Small intestine (tissue), 7 donors: ENCODE measurements around the gene IFT122. TPM values are rescaled to one million over a fixed set of nuclear protein-coding genes. Genes with fewer than 3 reads are reported as not detected.
"Not testable (repeated sequence)": the region's sequence is repeated elsewhere in the genome, so short reads cannot be mapped to it uniquely, and the experiment has no call there.

Experiments used
- DNase-seq, 2 donors: peaks; one replicate each; pipeline versions ENCODE4 v3.0.0 to v3.0.0-alpha.2; 2013
- FAIRE-seq: peaks from 2 replicates; lab custom pipeline; 2012; peaks lifted over from hg19 to GRCh38; lab: Jason Lieb, UNC
- H3K27ac ChIP-seq, 3 donors: one replicate each; pipeline ENCODE4 v1.5.1; 2013; ENCODE audit warnings: low read length in 2 of 3, mild to moderate bottlenecking in 2 of 3, control low read depth in 1 of 3, inconsistent platforms in 1 of 3, low read depth in 1 of 3, moderate library complexity in 1 of 3
- H3K27me3 ChIP-seq, 3 donors: one replicate each; pipeline ENCODE4 v1.6.1; 2013; ENCODE audit warnings: low read length in 3 of 3, inconsistent platforms in 1 of 3; ENCODE audit not compliant: control insufficient read depth in 3 of 3, insufficient read depth in 3 of 3
- H3K36me3 ChIP-seq, 3 donors: one replicate each; pipeline ENCODE4 v1.6.1; 2013; ENCODE audit warnings: low read length in 3 of 3, inconsistent platforms in 1 of 3, low read depth in 1 of 3, mild to moderate bottlenecking in 1 of 3, moderate library complexity in 1 of 3; ENCODE audit not compliant: control insufficient read depth in 3 of 3, insufficient read depth in 2 of 3
- H3K4me1 ChIP-seq, 3 donors: one replicate each; pipeline ENCODE4 v1.6.1; 2013; ENCODE audit warnings: low read length in 2 of 3, inconsistent platforms in 1 of 3, low read depth in 1 of 3, mild to moderate bottlenecking in 1 of 3, moderate library complexity in 1 of 3; ENCODE audit not compliant: control insufficient read depth in 3 of 3, insufficient read depth in 2 of 3
- H3K4me3 ChIP-seq, 3 donors: one replicate each; pipeline ENCODE4 v1.5.1; 2013; ENCODE audit warnings: low read length in 3 of 3, control low read depth in 1 of 3, inconsistent platforms in 1 of 3, low read depth in 1 of 3, mild to moderate bottlenecking in 1 of 3, moderate library complexity in 1 of 3
- H3K9me3 ChIP-seq, 2 donors: one replicate each; pipeline ENCODE4 v1.6.1; 2013; ENCODE audit warnings: low read depth in 1 of 2, low read length in 1 of 2; ENCODE audit not compliant: control insufficient read depth in 2 of 2, insufficient read depth in 1 of 2
- WGBS, 3 donors: extraction: QIAGEN DNeasy Blood & Tissue Kit; methylation state at CpG; one replicate each; pipeline ENCODE4 v1.1.7; 2013; 5-methylcytosine and 5-hydroxymethylcytosine counted together
- polyA plus RNA-seq, 4 donors: library from polyadenylated mRNA; stranded (reverse) in 3 of 4; unstranded in 1 of 4; fragments of 200-250 nt in 3 of 4; fragments of 120-200 nt in 1 of 4; gene quantifications; one replicate each; pipeline versions ENCODE4 v1.2.1 to v1.2.3, GENCODE V29; 2013
- donor health status: healthy with polysubstance abuse.
- donor health status: control.
- donor health status: control.
- donor health status: Bipolar disorder and iron deficiency.
- donor health status: healthy.

The IFT122 gene
- polyA plus RNA-seq, 4 donors, result 5.1 to 31.9 (median 9.1) TPM

DNA sequence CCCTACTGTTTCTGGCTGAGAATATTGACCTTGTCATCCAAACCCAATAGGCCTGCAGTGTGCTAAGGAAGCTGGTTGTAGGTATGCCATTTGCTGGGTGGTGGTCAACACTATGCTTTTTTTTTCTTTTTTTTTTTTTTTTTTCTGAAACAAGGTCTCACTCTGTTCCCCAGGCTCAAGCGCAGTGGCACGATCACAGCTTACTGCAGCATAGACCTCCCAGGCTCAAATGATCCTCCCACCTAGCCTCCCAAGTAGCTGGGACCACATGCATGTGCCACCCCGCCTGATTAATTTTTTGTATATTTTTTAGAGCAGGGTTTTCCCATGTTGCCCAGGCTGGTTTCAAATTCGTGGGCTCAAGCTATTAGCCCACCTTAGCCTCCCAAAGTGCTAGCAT, 52.7 kb downstream of the IFT122 start:
- no peak for DNase-seq
- Histone ChIP-seq H3K4me3 (no peak overlapping the region), H3K9me3 (no peaks in the 10 kb centered on the region), H3K4me1 (peaks cover 0 to 5% (median 4%) of the 10 kb centered on the region in 3 donors), H3K36me3 (peaks cover 0 to 59% (median 2%) of the 10 kb centered on the region in 3 donors), H3K27me3 (no peaks in the 10 kb centered on the region), H3K27ac (no peak overlapping the region)
- WGBS, 3 donors, result 89 to 93% (median 92%) methylated on average over 4 of the region's 4 CpGs
- no peak for FAIRE-seq

GRCh38 chr3:129493206-129493605, 53.2 kb downstream of the IFT122 start:
- H3K27me3 ChIP-seq, result no peaks in the 10 kb centered on the region
- no peak for FAIRE-seq
- H3K4me1 ChIP-seq, result peaks cover 0 to 5% (median 4%) of the 10 kb centered on the region in 3 donors
- DNase-seq, result no peak
- no peaks in the 10 kb centered on the region for H3K9me3 ChIP-seq
- 87 to 93% (median 92%) methylated on average over 4 of the region's 4 CpGs for WGBS, 3 donors
- no peak overlapping the region for H3K4me3 ChIP-seq
- H3K36me3 ChIP-seq, result peaks cover 0 to 60% (median 2%) of the 10 kb centered on the region in 3 donors
- H3K27ac ChIP-seq, result no peak overlapping the region

DNA sequence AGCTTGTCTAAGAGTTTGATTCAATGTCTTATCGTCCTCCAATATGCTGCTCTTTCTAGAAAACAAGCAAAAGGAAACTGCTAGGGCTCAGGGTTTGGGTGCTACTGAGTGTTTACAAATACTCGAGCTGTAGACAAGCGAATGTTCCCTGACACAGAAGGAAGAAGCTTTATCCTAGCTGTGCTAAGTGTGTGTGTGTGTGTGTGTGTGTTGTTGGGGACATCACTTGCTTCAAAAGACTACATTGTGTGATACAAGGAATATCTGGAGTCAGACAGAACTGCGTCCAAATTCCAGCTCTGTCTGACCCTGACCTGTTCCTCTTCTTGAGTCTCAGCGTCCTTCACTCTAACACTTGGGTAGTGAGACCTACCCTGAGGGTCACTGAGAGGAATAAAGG, 54.5 kb downstream of the IFT122 start:
- not testable (repeated sequence) for H3K4me3 ChIP-seq, DNase-seq, H3K27me3 ChIP-seq, H3K4me1 ChIP-seq, H3K9me3 ChIP-seq, FAIRE-seq
- Histone ChIP-seq H3K36me3 (peaks cover 0 to 61% (median 2%) of the 10 kb centered on the region in 3 donors), H3K27ac (peak overlapping the region in 2 of 3 donors; percentile 45 to 83)
- 71 to 88% (median 85%) methylated on average over 5 of the region's 5 CpGs for WGBS, 3 donors

- WGBS, 3 donors, result 78 to 95% (median 94%) methylated on average over 10 of the region's 10 CpGs
- not testable (repeated sequence) for H3K27me3 ChIP-seq, H3K4me3 ChIP-seq, H3K9me3 ChIP-seq, DNase-seq, FAIRE-seq, H3K4me1 ChIP-seq
- H3K36me3 ChIP-seq, result peaks cover 0 to 66% (median 2%) of the 10 kb centered on the region in 3 donors
- peak overlapping the region in 1 of 3 donors; percentile 79 for H3K27ac ChIP-seq
Measured at GRCh38 chr3:129495006-129495639, 55.1 kb downstream of the IFT122 start.

GRCh38 chr3:129497876-129498275, 57.9 kb downstream of the IFT122 start:
- H3K4me1 ChIP-seq, H3K4me3 ChIP-seq, H3K27me3 ChIP-seq, H3K9me3 ChIP-seq, DNase-seq, FAIRE-seq, H3K27ac ChIP-seq: not testable (repeated sequence)
- WGBS, 3 donors, result 88 to 95% (median 95%) methylated on average over 2 of the region's 2 CpGs
- H3K36me3 ChIP-seq, result peaks cover 0 to 63% (median 0%) of the 10 kb centered on the region in 3 donors

- not testable (repeated sequence) for H3K4me3 ChIP-seq, H3K27me3 ChIP-seq, FAIRE-seq, DNase-seq, H3K9me3 ChIP-seq, H3K4me1 ChIP-seq, H3K27ac ChIP-seq
- peaks cover 0 to 65% (median 0%) of the 10 kb centered on the region in 3 donors for H3K36me3 ChIP-seq
- WGBS, 3 donors, result 82 to 86% (median 82%) methylated on average over 6 to 8 of the region's 8 CpGs
Measured at GRCh38 chr3:129498603-129499488, 58.8 kb downstream of the IFT122 start.

- not testable (repeated sequence) for H3K9me3 ChIP-seq, H3K27me3 ChIP-seq, DNase-seq, FAIRE-seq, H3K4me1 ChIP-seq, H3K4me3 ChIP-seq
- Histone ChIP-seq H3K36me3 (peaks cover 0 to 73% (median 0%) of the 10 kb centered on the region in 3 donors), H3K27ac (peak overlapping the region in 1 of 3 donors; percentile 66)
- 87 to 92% (median 92%) methylated on average over 12 to 13 of the region's 14 CpGs for WGBS, 3 donors
Measured at GRCh38 chr3:129499604-129500333, 59.7 kb downstream of the IFT122 start.

- H3K4me3 ChIP-seq, result no peak overlapping the region
- peak overlapping the region in 1 of 3 donors; percentile 66 for H3K27ac ChIP-seq
- WGBS, 3 donors, result 92 to 96% (median 96%) methylated on average over 5 of the region's 5 CpGs
- DNase-seq, result no peak
- H3K27me3 ChIP-seq, result no peaks in the 10 kb centered on the region
- no peaks in the 10 kb centered on the region for H3K9me3 ChIP-seq
- H3K36me3 ChIP-seq, result peaks cover 0 to 74% (median 0%) of the 10 kb centered on the region in 3 donors
- no peak for FAIRE-seq
- no peaks in the 10 kb centered on the region for H3K4me1 ChIP-seq
Measured at GRCh38 chr3:129500334-129500658, 60.3 kb downstream of the IFT122 start.
